ENCODE data around the gene RBBP5. TPM values are rescaled to one million over a fixed set of nuclear protein-coding genes. Genes with fewer than 3 reads are reported as not detected.

The RBBP5 gene
- total RNA-seq, 1 experiment from 2014 or later: 17.9 TPM

DNA sequence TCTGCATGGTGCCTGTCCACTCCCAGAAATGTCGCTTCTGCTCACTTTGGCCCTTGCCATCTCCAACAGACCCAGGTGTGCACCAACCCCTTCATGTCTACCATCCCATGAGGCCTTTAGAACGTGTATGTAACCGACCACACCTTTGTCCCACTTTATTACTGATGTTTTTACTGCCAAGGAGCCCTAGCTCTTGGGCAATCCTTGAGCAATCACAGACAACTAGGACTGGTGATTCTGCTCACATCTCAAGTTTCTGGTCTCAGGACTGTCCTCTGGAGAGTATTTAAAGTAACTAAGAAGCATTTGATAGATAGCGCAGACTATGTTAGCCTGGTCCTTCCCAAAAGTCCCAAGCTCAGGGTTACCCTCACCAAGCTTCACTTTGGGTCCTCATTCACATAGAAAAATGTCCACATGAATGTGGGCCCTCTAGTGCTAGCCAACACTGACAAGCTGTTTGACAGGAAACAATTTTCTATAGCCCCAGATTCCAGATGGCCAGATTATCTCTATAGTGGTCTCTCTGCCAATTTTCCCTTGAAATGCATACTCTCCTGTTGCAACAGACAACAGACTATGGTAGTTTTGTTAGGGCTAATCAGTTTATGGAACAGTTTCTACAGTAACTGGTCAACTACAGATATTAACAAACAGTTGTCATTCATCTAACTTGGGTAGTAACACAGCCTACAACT, 30.6 kb downstream of the RBBP5 start:
- Histone ChIP-seq H3K27ac (no peak overlapping the region), H3K36me3 (ENCODE audit: low read depth) (peaks cover 24% of the 10 kb centered on the region), H4K20me1 (ENCODE audit: insufficient read depth) (peaks cover 3% of the 10 kb centered on the region; the same call in 1 of the 2 replicates), H3K9me2 (ENCODE audit: insufficient read depth) (no peaks in the 10 kb centered on the region), H3K4me3 (no peak overlapping the region), H3K27me3 (ENCODE audit: insufficient read depth, low read depth) (no peaks in the 10 kb centered on the region), H3K4me2 (no peak overlapping the region), H3K79me2 (ENCODE audit: low read depth) (no peaks in the 10 kb centered on the region), H3K9me3 (ENCODE audit: insufficient read depth, low read depth) (no peaks in the 10 kb centered on the region), H3F3A (ENCODE audit: insufficient read depth, low read depth) (no peaks in the 10 kb centered on the region), H3K4me1 (replicated peaks; ENCODE audit: insufficient read depth) (no peaks in the 10 kb centered on the region), H2AFZ (no peak overlapping the region)
- ChIA-PET CTCF (no interaction called here), POLR2A (ENCODE audit: unreplicated experiment) (no interaction called here)
- intact Hi-C loops (cut with micrococcal nuclease; ENCODE audit: unreplicated experiment): no loop called here
- TF ChIP-seq, protein P1, sequence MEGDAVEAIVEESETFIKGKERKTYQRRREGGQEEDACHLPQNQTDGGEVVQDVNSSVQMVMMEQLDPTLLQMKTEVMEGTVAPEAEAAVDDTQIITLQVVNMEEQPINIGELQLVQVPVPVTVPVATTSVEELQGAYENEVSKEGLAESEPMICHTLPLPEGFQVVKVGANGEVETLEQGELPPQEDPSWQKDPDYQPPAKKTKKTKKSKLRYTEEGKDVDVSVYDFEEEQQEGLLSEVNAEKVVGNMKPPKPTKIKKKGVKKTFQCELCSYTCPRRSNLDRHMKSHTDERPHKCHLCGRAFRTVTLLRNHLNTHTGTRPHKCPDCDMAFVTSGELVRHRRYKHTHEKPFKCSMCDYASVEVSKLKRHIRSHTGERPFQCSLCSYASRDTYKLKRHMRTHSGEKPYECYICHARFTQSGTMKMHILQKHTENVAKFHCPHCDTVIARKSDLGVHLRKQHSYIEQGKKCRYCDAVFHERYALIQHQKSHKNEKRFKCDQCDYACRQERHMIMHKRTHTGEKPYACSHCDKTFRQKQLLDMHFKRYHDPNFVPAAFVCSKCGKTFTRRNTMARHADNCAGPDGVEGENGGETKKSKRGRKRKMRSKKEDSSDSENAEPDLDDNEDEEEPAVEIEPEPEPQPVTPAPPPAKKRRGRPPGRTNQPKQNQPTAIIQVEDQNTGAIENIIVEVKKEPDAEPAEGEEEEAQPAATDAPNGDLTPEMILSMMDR (conservative IDR thresholded peaks at IDR 0.05): no peak
- TF ChIP-seq EZH2 (IDR thresholded peaks at IDR 0.05; ENCODE audit: low read depth): no peak
- BruUV-seq (replicated peaks): no TSS peak
- DNase-seq: no peak

DNA sequence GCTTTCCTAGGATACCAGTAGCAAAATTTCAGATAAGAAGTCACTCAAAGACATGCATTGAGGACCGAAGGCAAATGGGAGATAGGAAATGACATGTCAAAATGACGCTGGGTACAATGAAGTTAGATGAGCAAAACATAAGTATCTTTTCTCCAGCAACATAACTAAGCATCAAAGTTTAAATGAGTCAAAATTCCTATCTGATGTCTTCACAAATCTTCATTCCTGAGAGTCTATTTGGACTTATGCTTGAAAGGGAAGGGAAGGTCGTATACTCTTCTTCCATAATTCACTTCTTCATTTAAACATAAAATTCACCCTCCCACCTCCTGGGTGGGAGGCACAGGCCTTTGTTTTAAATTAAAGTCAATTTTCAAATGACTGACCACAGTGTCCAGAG, 33.4 kb downstream of the RBBP5 start:
- Histone ChIP-seq H3K4me2 (no peak overlapping the region), H3K4me3 (no peak overlapping the region), H3F3A (ENCODE audit: insufficient read depth, low read depth) (no peaks in the 10 kb centered on the region), H4K20me1 (ENCODE audit: insufficient read depth) (peaks cover 3% of the 10 kb centered on the region; the same call in 1 of the 2 replicates), H3K36me3 (ENCODE audit: low read depth) (0 out of 2 replicates have a peak, but pooled peaks cover 6% of the 10 kb centered on the region), H2AFZ (no peak overlapping the region), H3K4me1 (replicated peaks; ENCODE audit: insufficient read depth) (no peaks in the 10 kb centered on the region), H3K9me3 (ENCODE audit: insufficient read depth, low read depth) (no peaks in the 10 kb centered on the region), H3K9me2 (ENCODE audit: insufficient read depth) (no peaks in the 10 kb centered on the region), H3K79me2 (ENCODE audit: low read depth) (no peaks in the 10 kb centered on the region), H3K27me3 (ENCODE audit: insufficient read depth, low read depth) (no peaks in the 10 kb centered on the region), H3K27ac (no peak overlapping the region)
- DNase-seq: no peak
- intact Hi-C loops (cut with micrococcal nuclease; ENCODE audit: unreplicated experiment): no loop called here
- POLR2A ChIA-PET (ENCODE audit: unreplicated experiment): no interaction called here
- TF ChIP-seq, protein P1 (conservative IDR thresholded peaks at IDR 0.05): no peak
- no peak for TF ChIP-seq EZH2 (IDR thresholded peaks at IDR 0.05; ENCODE audit: low read depth)
- CTCF ChIA-PET: no interaction called here
- BruUV-seq (replicated peaks): no TSS peak

DNA sequence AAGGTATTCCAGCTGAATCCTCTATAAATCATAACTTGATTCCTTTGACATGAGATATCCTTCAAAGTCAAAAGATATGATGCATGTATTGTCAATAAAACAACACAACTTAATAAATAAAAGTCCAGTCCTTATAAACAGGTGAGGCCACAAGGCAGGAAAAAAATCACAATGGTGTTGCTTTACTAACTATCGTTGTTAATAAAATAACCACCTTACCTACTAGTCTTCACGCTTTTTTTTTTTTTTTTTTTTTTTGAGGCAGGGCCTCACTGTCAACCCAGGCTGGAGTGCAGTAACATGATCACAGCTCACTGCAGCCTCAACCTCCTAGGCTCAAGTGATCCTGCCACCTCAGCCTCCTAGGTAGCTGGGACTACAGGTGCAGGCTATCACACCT, 37.4 kb downstream of the RBBP5 start, which contains the start of gene TMEM81:
TSS of gene TMEM81 (minus strand) at position 101 of the 400 bp plus-strand sequence. CDS start 140 bp downstream, outside the sequence.
- no peak within 1 kb of the TSS for H3K4me2 ChIP-seq
- H3F3A ChIP-seq (ENCODE audit: insufficient read depth, low read depth): no peaks in the 10 kb centered on the region
- H4K20me1 ChIP-seq (ENCODE audit: insufficient read depth): peaks cover 1% of the 10 kb centered on the region
- no peak within 1 kb of the TSS for H3K4me3 ChIP-seq
- H3K9me2 ChIP-seq (ENCODE audit: insufficient read depth): no peaks in the 10 kb centered on the region
- H3K4me1 ChIP-seq (replicated peaks; ENCODE audit: insufficient read depth): no peaks in the 10 kb centered on the region
- H3K36me3 ChIP-seq (ENCODE audit: low read depth): 0 out of 2 replicates have a peak, but pooled peaks cover 6% of the 10 kb centered on the region
- intact Hi-C loops (cut with micrococcal nuclease; ENCODE audit: unreplicated experiment): no loop called here
- no TSS peak for BruUV-seq (replicated peaks)
- ChIA-PET POLR2A (ENCODE audit: unreplicated experiment) (no interaction called here), CTCF (no interaction called here)
- no peaks in the 10 kb centered on the region for H3K79me2 ChIP-seq (ENCODE audit: low read depth)
- no peak within 1 kb of the TSS for H3K27ac ChIP-seq
- no peaks in the 10 kb centered on the region for H3K9me3 ChIP-seq (ENCODE audit: insufficient read depth, low read depth)
- DNase-seq: no peak
- no peak within 1 kb of the TSS for H2AFZ ChIP-seq
- no peak for TF ChIP-seq EZH2 (IDR thresholded peaks at IDR 0.05; ENCODE audit: low read depth)
- TF ChIP-seq, protein P1 (conservative IDR thresholded peaks at IDR 0.05): no peak
- H3K27me3 ChIP-seq (ENCODE audit: insufficient read depth, low read depth): no peaks in the 10 kb centered on the region
